Measurements from ENCODE around the gene UMAD1. TPM values are rescaled to one million over a fixed set of nuclear protein-coding genes. Genes with fewer than 3 reads are reported as not detected.

Gene UMAD1
- polyA plus RNA-seq, 1 of the 3 experiments (the other 2 are of a cell fraction) = 13.9 TPM

GRCh38 chr7:7628476-7628875 is 12.1 kb upstream of the UMAD1 start:
- Histone ChIP-seq H3K36me3 (replicated peaks in 1 of 2; ENCODE audit: control insufficient read depth in 1 of 2, insufficient read depth in 2 of 2, low read length in 1 of 2) (no peaks in the 10 kb centered on the region), H3K9me2 (no peaks in the 10 kb centered on the region), H3F3A (replicated peaks; ENCODE audit: insufficient read depth) (no peaks in the 10 kb centered on the region), H3K4me2 (no peak overlapping the region), H3K27me3 (ENCODE audit: insufficient read depth) (no peaks in the 10 kb centered on the region), H3K9me3 (no peaks in the 10 kb centered on the region), H3K9ac (no peak overlapping the region), H4K20me1 (ENCODE audit: insufficient read depth) (no peaks in the 10 kb centered on the region), H3K79me2 (ENCODE audit: insufficient read depth) (no peaks in the 10 kb centered on the region), H2AFZ (ENCODE audit: low read depth) (no peak overlapping the region), H3K27ac (ENCODE audit: low read depth in 2 of 2, low read length in 1 of 2) (no peak overlapping the region; a peak in 1 of 4 replicates), H3K4me3 (ENCODE audit: low read depth in 2 of 2, low read length in 1 of 2) (no peak overlapping the region), H3K4me1 (ENCODE audit: control insufficient read depth in 1 of 2, insufficient read depth in 2 of 2, low read depth in 1 of 2, low read length in 1 of 2) (no peaks in the 10 kb centered on the region; a peak in 1 of 4 replicates)
- ChIA-PET POLR2A (no interaction called here), CTCF (interaction anchor here (0.8 to 1.8 kb wide), 3 partner anchors 11 to 53 kb away, joined by 3 to 6 read pairs (median 3); no protein-coding TSS in a partner anchor)
- TF ChIP-seq TCF12 (IDR thresholded peaks at IDR 0.05) (no peak), GATA2 (CRISPR knock-in tag; IDR thresholded peaks at IDR 0.05) (peak; percentile 42; the same call in 1 of the 2 replicates), ZBTB33 (IDR thresholded peaks at IDR 0.05; ENCODE audit: borderline replicate concordance, low read depth) (no peak), RFX5 (IDR thresholded peaks at IDR 0.05; ENCODE audit: low read length) (no peak)
- no peak for DNase-seq
- WGBS (ENCODE audit: low lambda C conversion rate) = 19% methylated on average over 1 of the region's 1 CpG

- peaks cover 0 to 8% of the 10 kb centered on the region in 2 experiments for H3K36me3 ChIP-seq (replicated peaks in 1 of 2; ENCODE audit: control insufficient read depth in 1 of 2, insufficient read depth in 2 of 2, low read length in 1 of 2)
- H3K9me2 ChIP-seq = no peaks in the 10 kb centered on the region
- no peak for TF ChIP-seq ZBTB33 (IDR thresholded peaks at IDR 0.05; ENCODE audit: borderline replicate concordance, low read depth)
- no peak for TF ChIP-seq GABPA (IDR thresholded peaks at IDR 0.05; ENCODE audit: low read depth)
- TF ChIP-seq RXRA (IDR thresholded peaks at IDR 0.05; ENCODE audit: borderline replicate concordance, low read depth) = no peak
- no peak for TF ChIP-seq USF2 (IDR thresholded peaks at IDR 0.05; ENCODE audit: borderline replicate concordance, low read depth, low read length)
- no peak for TF ChIP-seq USF1 (IDR thresholded peaks at IDR 0.05; ENCODE audit: borderline replicate concordance, low read depth)
- TF ChIP-seq JUND (IDR thresholded peaks at IDR 0.05) = no peak
- no peak for TF ChIP-seq EP300 (IDR thresholded peaks at IDR 0.05; ENCODE audit: borderline replicate concordance in 1 of 2, low read depth in 1 of 2, low read length in 1 of 2)
- no peak for TF ChIP-seq MAX (IDR thresholded peaks at IDR 0.05; ENCODE audit: low read depth)
- no peak for TF ChIP-seq TCF12 (IDR thresholded peaks at IDR 0.05)
- TF ChIP-seq CHD2 (IDR thresholded peaks at IDR 0.05; ENCODE audit: low read length, partially characterized antibody) = no peak
- TF ChIP-seq IRF3 (IDR thresholded peaks at IDR 0.05; ENCODE audit: low read depth, low read length) = no peak
- CTCF ChIA-PET = interaction anchor here (0.9 to 1.6 kb wide), 2 partner anchors 17 to 36 kb away, joined by 3 read pairs; no protein-coding TSS in a partner anchor
- no peak for DNase-seq
- POLR2A ChIA-PET = no interaction called here
- no peak overlapping the region for H3K9ac ChIP-seq
- H4K20me1 ChIP-seq (ENCODE audit: insufficient read depth) = no peaks in the 10 kb centered on the region
- no peak overlapping the region for H3K27ac ChIP-seq (ENCODE audit: low read depth in 2 of 2, low read length in 1 of 2)
- 83% methylated on average over 1 of the region's 1 CpG for WGBS (ENCODE audit: low lambda C conversion rate)
- no peak overlapping the region for H3K4me3 ChIP-seq (ENCODE audit: low read depth in 2 of 2, low read length in 1 of 2)
- H3K27me3 ChIP-seq (ENCODE audit: insufficient read depth) = no peaks in the 10 kb centered on the region
- H2AFZ ChIP-seq (ENCODE audit: low read depth) = no peak overlapping the region
- H3K79me2 ChIP-seq (ENCODE audit: insufficient read depth) = no peaks in the 10 kb centered on the region
- H3F3A ChIP-seq (replicated peaks; ENCODE audit: insufficient read depth) = no peaks in the 10 kb centered on the region
- no peaks in the 10 kb centered on the region for H3K9me3 ChIP-seq
- H3K4me2 ChIP-seq = no peak overlapping the region
- no peaks in the 10 kb centered on the region for H3K4me1 ChIP-seq (ENCODE audit: control insufficient read depth in 1 of 2, insufficient read depth in 2 of 2, low read depth in 1 of 2, low read length in 1 of 2)
Observed at GRCh38 chr7:7630626-7631329, 9.8 kb upstream of the UMAD1 start.
